Skeletal muscle tissue (tissue), 4 donors: ENCODE measurements around the gene PARD6B. TPM values are rescaled to one million over a fixed set of nuclear protein-coding genes. Genes with fewer than 3 reads are reported as not detected.

Experiments used
- H3K27ac ChIP-seq: one replicate; pipeline ENCODE4 v1.7.0; 2013; ENCODE audit warnings: mild to moderate bottlenecking, low read depth, low read length, inconsistent platforms
- H3K27me3 ChIP-seq, 3 donors: one replicate each; pipeline ENCODE4 v1.7.0; 2013; ENCODE audit warnings: low read length in 3 of 3; ENCODE audit not compliant: control insufficient read depth in 3 of 3, insufficient read depth in 3 of 3
- H3K36me3 ChIP-seq, 3 donors: one replicate each; pipeline ENCODE4 v1.7.0; 2013; ENCODE audit warnings: low read length in 3 of 3; ENCODE audit not compliant: control insufficient read depth in 3 of 3, insufficient read depth in 3 of 3
- H3K4me1 ChIP-seq, 3 donors: one replicate each; pipeline ENCODE4 v1.7.0; 2013; ENCODE audit warnings: low read length in 3 of 3, mild to moderate bottlenecking in 3 of 3; ENCODE audit not compliant: control insufficient read depth in 3 of 3, insufficient read depth in 3 of 3
- H3K4me3 ChIP-seq, 3 donors: one replicate each; pipeline ENCODE4 v1.7.0; 2013; ENCODE audit warnings: low read length in 3 of 3
- H3K9ac ChIP-seq, 3 donors: one replicate each; pipeline ENCODE4 v1.7.0; 2013; ENCODE audit warnings: low read length in 3 of 3, mild to moderate bottlenecking in 3 of 3, moderate library complexity in 2 of 3, low read depth in 1 of 3
- H3K9me3 ChIP-seq, 3 donors: one replicate each; pipeline ENCODE4 v1.7.0; 2013; ENCODE audit warnings: low read length in 3 of 3; ENCODE audit not compliant: control insufficient read depth in 3 of 3
- total RNA-seq: library from RNA; depleted of rRNA; stranded (reverse); fragments of >200 nt; gene quantifications from one replicate; pipeline ENCODE4 v1.2.3, GENCODE V29; 2014
- donor health status: Osteomylitis.

PARD6B gene
- total RNA-seq, 1 donor from 2014 or later, result 0.52 TPM

DNA sequence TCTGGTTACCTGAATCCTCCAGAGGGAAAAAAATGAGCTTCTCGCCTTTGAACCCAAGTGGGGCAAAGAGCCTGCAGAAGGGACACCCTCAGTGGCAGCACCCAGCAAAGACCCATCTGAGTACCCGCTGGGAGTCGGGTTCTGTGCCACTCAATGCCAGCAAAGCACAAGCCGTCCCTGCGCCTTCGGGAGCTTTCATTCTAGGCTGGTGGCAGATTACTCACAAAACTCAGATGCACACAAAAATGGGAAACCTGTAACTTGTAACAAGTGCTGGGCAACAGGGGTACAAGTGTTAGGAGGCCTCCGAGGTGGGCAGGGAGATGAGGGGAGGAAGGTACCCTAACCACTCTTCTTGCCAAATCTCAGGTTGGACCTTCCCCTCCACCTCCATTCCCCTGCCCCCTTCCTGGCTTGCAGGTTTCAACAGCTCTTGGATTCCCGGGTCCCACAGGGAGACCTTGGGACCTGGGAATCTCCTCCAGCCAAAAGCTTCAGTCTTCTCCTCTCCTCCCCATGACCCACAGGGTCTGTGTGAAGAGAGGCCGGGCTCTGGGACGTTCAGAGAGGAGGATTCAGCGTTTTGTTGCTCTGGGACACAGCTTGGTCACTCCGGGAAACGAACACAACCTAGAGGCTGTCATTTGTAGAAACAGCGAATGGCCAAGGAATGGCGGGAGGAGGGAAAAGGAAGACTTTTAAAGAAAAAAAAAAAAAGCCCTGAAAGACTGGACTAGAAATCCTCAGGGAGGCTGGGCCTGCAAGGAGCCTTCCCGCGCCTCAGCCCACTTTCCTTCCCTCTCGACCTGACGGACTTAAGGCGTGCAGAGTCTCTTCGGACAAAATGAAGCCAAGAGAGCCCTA, 1.2 kb upstream of the PARD6B start:
- no peaks in the 10 kb centered on the region for H3K27me3 ChIP-seq
- no peaks in the 10 kb centered on the region for H3K36me3 ChIP-seq
- no peaks in the 10 kb centered on the region for H3K9me3 ChIP-seq
- H3K4me1 ChIP-seq, result peaks cover 11 to 15% (median 15%) of the 10 kb centered on the region in 3 donors
- peak overlapping the region; percentile 61 to 83 (median 61) for H3K9ac ChIP-seq
- H3K27ac ChIP-seq, result peak overlapping the region; percentile 50
- peak overlapping the region; percentile 75 to 83 (median 79) for H3K4me3 ChIP-seq

DNA sequence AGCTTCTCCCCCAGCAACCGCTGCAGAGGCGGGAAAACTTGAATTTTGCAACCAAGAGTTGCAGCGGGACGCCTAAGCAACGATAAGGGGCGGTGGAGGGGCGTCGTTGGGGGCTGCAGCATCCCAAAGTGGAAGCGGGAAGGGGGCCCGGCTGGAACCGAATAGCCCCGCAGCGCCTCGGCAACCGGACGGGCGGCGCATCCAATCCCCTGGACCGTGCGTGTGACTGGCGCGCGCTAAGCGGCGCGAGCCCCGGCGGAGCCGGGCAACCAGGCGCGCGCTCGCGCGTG, 670 bp upstream of the PARD6B start:
- Histone ChIP-seq H3K9me3 (no peaks in the 10 kb centered on the region), H3K4me1 (peaks cover 11 to 12% (median 11%) of the 10 kb centered on the region in 3 donors), H3K27me3 (no peaks in the 10 kb centered on the region), H3K36me3 (no peaks in the 10 kb centered on the region), H3K27ac (peak overlapping the region; percentile 50), H3K4me3 (peak overlapping the region; percentile 75 to 83 (median 79)), H3K9ac (peak overlapping the region; percentile 61 to 83 (median 61))

DNA sequence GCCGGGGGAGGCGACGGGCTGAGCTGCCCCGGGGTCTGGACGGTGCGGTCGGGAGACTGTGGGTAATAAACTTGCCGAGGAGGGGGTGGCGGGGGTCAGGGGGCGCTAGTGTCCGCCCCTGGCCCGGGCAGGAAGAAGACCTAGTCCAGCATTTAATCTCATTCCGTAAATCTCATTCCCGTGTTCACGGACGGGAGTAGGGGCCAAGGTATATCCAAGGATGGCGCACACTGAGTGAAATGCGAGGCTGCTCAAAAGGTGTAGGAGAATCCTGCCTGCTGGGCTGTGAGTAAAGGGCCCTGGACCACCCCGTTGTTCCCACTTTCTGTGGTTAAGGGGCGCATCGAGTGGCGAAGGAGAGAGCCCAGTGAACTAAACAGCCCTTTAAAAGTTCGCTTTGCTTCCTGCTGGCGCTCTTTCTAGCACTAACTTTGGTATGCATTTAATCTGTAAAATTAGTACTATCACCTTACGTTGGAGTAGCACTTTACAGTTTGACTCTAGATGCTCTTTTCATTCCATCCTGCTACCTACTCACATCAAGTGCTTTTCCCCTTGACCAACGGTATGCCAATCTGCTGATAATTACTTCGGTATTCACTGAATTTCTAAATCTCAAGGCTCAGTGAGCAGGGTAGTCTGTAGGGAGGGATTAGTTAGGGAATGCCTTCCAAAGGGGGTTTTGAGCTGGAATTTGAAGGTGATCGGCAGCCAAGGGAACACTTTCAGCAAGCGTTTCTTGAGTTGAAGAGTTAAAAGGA, 730 bp downstream of the PARD6B start:
- H3K9ac ChIP-seq, result peak overlapping the region in 2 of 3 donors; percentile 69 to 83
- H3K36me3 ChIP-seq, result no peaks in the 10 kb centered on the region
- H3K4me1 ChIP-seq, result peaks cover 11 to 12% (median 11%) of the 10 kb centered on the region in 3 donors
- no peak overlapping the region for H3K27ac ChIP-seq
- no peaks in the 10 kb centered on the region for H3K27me3 ChIP-seq
- H3K9me3 ChIP-seq, result no peaks in the 10 kb centered on the region
- peak overlapping the region; percentile 75 to 83 (median 79) for H3K4me3 ChIP-seq

DNA sequence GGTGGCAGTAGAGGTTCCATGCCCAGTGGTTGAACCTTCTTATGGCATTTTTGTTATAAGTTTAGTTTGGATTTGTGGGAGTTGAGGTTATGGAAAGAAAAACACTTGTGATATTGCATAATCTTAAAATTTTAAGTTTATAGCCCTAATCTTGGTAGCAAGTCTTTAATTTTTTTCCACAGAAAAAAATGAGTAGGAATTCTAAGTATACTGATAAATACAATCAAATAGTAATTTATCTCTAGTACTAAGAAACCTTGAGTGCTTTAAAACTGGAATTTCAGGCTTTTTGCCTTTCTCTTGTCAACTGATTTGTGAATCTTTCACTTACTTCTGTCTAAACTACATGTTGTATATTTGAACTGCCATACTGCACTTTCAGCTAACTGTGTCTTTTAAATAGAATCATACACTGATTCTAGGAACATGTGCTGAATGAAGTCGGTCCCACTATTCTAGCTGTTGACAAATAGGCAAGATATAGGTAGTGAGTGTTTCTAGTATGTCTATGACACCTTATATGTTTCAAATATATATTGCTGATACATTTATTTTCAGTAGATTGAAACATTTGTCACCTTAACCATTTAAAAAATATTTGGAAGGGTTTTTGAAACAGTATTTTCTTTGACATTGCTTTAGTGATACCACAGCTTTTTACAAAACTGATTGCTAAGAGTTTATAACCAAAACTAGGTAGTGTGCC, 2.4 kb downstream of the PARD6B start:
- peaks cover 11 to 12% (median 11%) of the 10 kb centered on the region in 3 donors for H3K4me1 ChIP-seq
- H3K27me3 ChIP-seq, result no peaks in the 10 kb centered on the region
- H3K4me3 ChIP-seq, result no peak overlapping the region
- H3K9me3 ChIP-seq, result no peaks in the 10 kb centered on the region
- peaks cover 0 to 2% (median 0%) of the 10 kb centered on the region in 3 donors for H3K36me3 ChIP-seq
- no peak overlapping the region for H3K9ac ChIP-seq
- no peak overlapping the region for H3K27ac ChIP-seq

DNA sequence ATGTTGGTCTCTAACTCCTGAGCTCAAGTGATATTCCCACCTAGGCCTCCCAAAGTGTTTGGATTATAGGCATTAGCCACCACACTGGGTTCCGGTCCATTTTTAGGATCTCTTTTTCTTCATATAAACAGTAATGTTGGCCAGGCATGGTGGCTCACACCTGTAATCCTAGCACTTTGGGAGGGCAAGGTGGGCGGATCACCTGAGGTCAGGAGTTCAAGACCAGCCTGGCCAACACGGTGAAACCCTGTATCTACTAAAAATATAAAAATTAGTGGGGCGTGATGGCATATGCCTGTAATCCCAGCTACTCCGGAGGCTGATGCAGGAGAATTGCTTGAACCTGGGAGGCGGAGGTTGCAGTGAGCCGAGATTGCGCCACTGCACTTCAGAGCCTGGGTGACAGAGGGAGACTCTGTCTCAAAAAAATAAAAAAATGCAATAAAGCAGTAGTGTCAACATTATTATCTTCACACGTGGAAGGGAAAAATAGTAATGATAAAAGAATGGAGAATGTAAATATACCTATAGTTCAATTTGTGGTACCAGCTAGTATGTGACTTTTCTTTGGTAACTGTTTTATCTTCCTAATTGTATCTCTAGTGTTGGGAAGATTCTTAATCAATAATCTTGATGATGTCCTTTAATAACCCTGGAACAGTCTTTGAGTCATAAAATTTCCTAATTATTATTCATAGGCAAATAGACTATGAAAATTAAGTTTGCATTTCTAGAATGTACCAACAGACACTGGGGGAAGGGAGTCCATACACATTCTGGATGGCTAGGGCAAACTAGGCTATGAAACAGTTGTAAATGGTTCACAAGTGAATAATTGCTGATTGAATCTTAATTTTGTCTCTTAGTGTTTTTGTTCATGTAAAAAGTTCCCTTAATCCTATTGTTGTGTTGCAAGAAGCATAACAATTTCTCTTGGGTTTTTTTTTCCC, 3.6 kb downstream of the PARD6B start:
- Histone ChIP-seq H3K9ac (no peak overlapping the region), H3K4me3 (no peak overlapping the region), H3K9me3 (no peaks in the 10 kb centered on the region), H3K27ac (no peak overlapping the region), H3K27me3 (no peaks in the 10 kb centered on the region), H3K4me1 (peaks cover 11 to 12% (median 11%) of the 10 kb centered on the region in 3 donors), H3K36me3 (peaks cover 0 to 2% (median 0%) of the 10 kb centered on the region in 3 donors)

DNA sequence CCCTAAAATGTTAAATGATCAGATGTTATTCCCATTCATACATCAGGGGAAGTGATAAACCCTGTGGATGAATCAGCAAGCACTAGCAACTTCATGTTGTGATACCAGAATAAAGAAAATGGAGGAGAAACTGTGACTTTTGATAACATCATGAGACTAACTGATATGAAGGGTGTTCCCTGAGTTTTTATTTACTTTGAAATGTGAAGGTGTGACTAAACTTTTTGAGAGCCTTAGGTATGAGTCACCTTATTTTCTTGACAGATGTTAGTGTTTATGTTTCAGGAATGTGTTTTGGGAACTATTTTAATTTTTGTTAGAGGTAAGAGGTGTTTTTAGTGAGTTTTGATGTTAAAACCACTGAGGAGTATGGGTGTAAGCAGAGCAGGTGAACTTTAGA, 4.4 kb downstream of the PARD6B start:
- Histone ChIP-seq H3K9me3 (no peaks in the 10 kb centered on the region), H3K4me3 (no peak overlapping the region), H3K9ac (no peak overlapping the region), H3K36me3 (peaks cover 0 to 2% (median 0%) of the 10 kb centered on the region in 3 donors), H3K27ac (no peak overlapping the region), H3K4me1 (peaks cover 6 to 8% (median 7%) of the 10 kb centered on the region in 3 donors), H3K27me3 (no peaks in the 10 kb centered on the region)

DNA sequence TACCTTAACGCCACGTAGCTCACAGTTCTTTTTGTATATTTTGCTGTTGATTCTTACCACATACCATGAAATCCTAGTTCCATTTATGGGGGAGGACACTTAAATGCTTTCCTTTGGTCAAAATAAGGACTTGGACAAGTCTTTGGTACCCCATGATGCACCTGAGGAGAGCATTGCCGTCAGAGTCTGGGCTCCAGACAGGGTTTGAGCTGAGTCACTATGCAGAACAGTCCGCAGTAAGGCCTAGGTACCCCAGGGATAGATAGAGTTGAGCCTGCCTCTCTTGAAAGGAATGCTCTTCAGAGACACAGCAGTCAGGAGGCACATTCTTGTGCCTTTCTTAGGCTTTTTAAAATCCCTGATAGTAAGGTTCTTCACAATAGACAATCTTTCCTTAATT, 6.0 kb downstream of the PARD6B start:
- Histone ChIP-seq H3K27ac (no peak overlapping the region), H3K4me1 (peaks cover under 1 to 2% (median 2%) of the 10 kb centered on the region in 3 donors), H3K9me3 (no peaks in the 10 kb centered on the region), H3K36me3 (peaks cover 0 to 2% (median 0%) of the 10 kb centered on the region in 3 donors), H3K4me3 (no peak overlapping the region), H3K27me3 (no peaks in the 10 kb centered on the region), H3K9ac (no peak overlapping the region)

DNA sequence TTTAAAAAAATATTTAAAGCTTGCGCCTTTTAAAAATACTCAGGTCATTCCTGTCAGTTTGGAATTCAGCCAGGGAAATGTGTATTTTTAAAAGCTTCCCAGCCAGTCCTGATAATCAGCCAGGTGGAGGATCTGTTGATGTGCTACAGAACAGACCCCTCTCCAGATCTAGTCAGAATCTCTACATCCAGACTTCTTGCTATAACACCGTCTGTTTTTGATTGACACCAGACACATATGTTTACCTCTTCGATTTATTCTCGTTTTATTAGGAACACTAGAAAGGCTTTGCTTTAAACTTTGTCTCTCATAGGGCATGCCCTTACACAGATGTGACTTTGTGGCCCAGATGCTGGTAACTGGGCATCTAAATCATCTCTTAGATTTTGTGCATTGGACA, 11.7 kb downstream of the PARD6B start:
- H3K4me1 ChIP-seq, result peaks cover 19 to 24% (median 22%) of the 10 kb centered on the region in 3 donors
- no peak overlapping the region for H3K27ac ChIP-seq
- H3K4me3 ChIP-seq, result no peak overlapping the region
- no peaks in the 10 kb centered on the region for H3K9me3 ChIP-seq
- H3K36me3 ChIP-seq, result peaks cover 0 to 2% (median 0%) of the 10 kb centered on the region in 3 donors
- no peaks in the 10 kb centered on the region for H3K27me3 ChIP-seq
- H3K9ac ChIP-seq, result no peak overlapping the region
